ENCODE results near the gene CNIH3. TPM values are rescaled to one million over a fixed set of nuclear protein-coding genes. Genes with fewer than 3 reads are reported as not detected.

Gene CNIH3
- total RNA-seq, 1 donor from 2014 or later, result 0.53 TPM

GRCh38 chr1:224732377-224733026 is 116.4 kb downstream of the CNIH3 start:
- H3K27me3 ChIP-seq (ENCODE audit: control insufficient read depth, insufficient read depth, low read length), result no peaks in the 10 kb centered on the region
- H3K36me3 ChIP-seq (ENCODE audit: control insufficient read depth, insufficient read depth, low read length), result no peaks in the 10 kb centered on the region
- no peak overlapping the region for H3K4me3 ChIP-seq (ENCODE audit: low read depth, low read length)
- TF ChIP-seq, protein P1, sequence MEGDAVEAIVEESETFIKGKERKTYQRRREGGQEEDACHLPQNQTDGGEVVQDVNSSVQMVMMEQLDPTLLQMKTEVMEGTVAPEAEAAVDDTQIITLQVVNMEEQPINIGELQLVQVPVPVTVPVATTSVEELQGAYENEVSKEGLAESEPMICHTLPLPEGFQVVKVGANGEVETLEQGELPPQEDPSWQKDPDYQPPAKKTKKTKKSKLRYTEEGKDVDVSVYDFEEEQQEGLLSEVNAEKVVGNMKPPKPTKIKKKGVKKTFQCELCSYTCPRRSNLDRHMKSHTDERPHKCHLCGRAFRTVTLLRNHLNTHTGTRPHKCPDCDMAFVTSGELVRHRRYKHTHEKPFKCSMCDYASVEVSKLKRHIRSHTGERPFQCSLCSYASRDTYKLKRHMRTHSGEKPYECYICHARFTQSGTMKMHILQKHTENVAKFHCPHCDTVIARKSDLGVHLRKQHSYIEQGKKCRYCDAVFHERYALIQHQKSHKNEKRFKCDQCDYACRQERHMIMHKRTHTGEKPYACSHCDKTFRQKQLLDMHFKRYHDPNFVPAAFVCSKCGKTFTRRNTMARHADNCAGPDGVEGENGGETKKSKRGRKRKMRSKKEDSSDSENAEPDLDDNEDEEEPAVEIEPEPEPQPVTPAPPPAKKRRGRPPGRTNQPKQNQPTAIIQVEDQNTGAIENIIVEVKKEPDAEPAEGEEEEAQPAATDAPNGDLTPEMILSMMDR (IDR thresholded peaks at IDR 0.05; ENCODE audit: insufficient read depth, low read length, severe bottlenecking), result no peak
- FAIRE-seq, result peak; percentile 58
- no peak for DNase-seq (ENCODE audit: low read depth)

GRCh38 chr1:224733027-224733911 is 117.2 kb downstream of the CNIH3 start:
- TF ChIP-seq, protein P1 (IDR thresholded peaks at IDR 0.05; ENCODE audit: insufficient read depth, low read length, severe bottlenecking), result no peak
- Histone ChIP-seq H3K36me3 (ENCODE audit: control insufficient read depth, insufficient read depth, low read length) (no peaks in the 10 kb centered on the region), H3K27me3 (ENCODE audit: control insufficient read depth, insufficient read depth, low read length) (no peaks in the 10 kb centered on the region), H3K4me3 (ENCODE audit: low read depth, low read length) (no peak overlapping the region)
- DNase-seq (ENCODE audit: low read depth) (peak; percentile 68), FAIRE-seq (peak; percentile 92)

- FAIRE-seq (peak; percentile 36), DNase-seq (ENCODE audit: low read depth) (no peak)
- TF ChIP-seq, protein P1 (IDR thresholded peaks at IDR 0.05; ENCODE audit: insufficient read depth, low read length, severe bottlenecking), result no peak
- no peaks in the 10 kb centered on the region for H3K27me3 ChIP-seq (ENCODE audit: control insufficient read depth, insufficient read depth, low read length)
- H3K4me3 ChIP-seq (ENCODE audit: low read depth, low read length), result no peak overlapping the region
- no peaks in the 10 kb centered on the region for H3K36me3 ChIP-seq (ENCODE audit: control insufficient read depth, insufficient read depth, low read length)
Observed at GRCh38 chr1:224734261-224734935, 118.3 kb downstream of the CNIH3 start.

DNA sequence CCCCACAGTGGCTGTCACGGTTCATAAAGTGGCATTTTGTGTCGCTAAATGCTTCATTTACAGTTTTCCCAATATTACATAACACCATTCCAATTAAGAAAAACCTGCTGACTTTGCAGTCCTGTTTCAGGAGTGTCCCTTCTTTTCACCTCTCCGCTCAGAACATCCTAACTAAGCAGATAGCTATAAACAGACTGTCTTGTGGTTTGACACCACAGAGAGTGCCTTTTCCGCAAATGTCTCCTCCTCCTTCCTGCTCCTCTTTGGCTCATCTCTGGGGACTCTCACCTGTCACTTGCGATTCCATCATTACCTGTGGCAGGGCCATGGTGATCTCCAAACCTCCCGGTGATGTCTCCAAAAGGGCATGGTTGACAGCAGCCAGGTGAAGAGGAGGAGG is 119.0 kb downstream of the CNIH3 start:
- TF ChIP-seq, protein P1 (IDR thresholded peaks at IDR 0.05; ENCODE audit: insufficient read depth, low read length, severe bottlenecking), result no peak
- FAIRE-seq (no peak), DNase-seq (ENCODE audit: low read depth) (no peak)
- H3K36me3 ChIP-seq (ENCODE audit: control insufficient read depth, insufficient read depth, low read length), result no peaks in the 10 kb centered on the region
- H3K27me3 ChIP-seq (ENCODE audit: control insufficient read depth, insufficient read depth, low read length), result no peaks in the 10 kb centered on the region
- no peak overlapping the region for H3K4me3 ChIP-seq (ENCODE audit: low read depth, low read length)

GRCh38 chr1:224736619-224737352 is 120.7 kb downstream of the CNIH3 start:
- TF ChIP-seq, protein P1 (IDR thresholded peaks at IDR 0.05; ENCODE audit: insufficient read depth, low read length, severe bottlenecking), result no peak
- DNase-seq (ENCODE audit: low read depth), result peak; percentile 18
- no peaks in the 10 kb centered on the region for H3K27me3 ChIP-seq (ENCODE audit: control insufficient read depth, insufficient read depth, low read length)
- H3K4me3 ChIP-seq (ENCODE audit: low read depth, low read length), result no peak overlapping the region
- no peaks in the 10 kb centered on the region for H3K36me3 ChIP-seq (ENCODE audit: control insufficient read depth, insufficient read depth, low read length)
- no peak for FAIRE-seq
